Suprapubic skin (tissue), 4 donors: ENCODE results near the gene TAS2R50. TPM values are rescaled to one million over a fixed set of nuclear protein-coding genes. Genes with fewer than 3 reads are reported as not detected.

ENCODE experiments used
- DNase-seq, 2 donors: peaks; one replicate each; pipeline ENCODE4 v3.0.0-alpha.2; 2019; ENCODE audit warnings: low spot score in 2 of 2
- H3K27ac ChIP-seq: fragments of 200-600 bp; sonication (generic); one replicate; pipeline ENCODE4 v1.5.1; 2019
- H3K27me3 ChIP-seq: fragments of 200-600 bp; sonication (generic); one replicate; pipeline ENCODE4 v1.5.1; 2019
- H3K36me3 ChIP-seq: fragments of 200-600 bp; sonication (generic); one replicate; pipeline ENCODE4 v1.5.1; 2019
- H3K4me1 ChIP-seq: fragments of 200-600 bp; sonication (generic); one replicate; pipeline ENCODE4 v1.5.1; 2019
- H3K4me3 ChIP-seq: fragments of 200-600 bp; sonication (generic); one replicate; pipeline ENCODE4 v1.5.1; 2019; ENCODE audit warnings: mild to moderate bottlenecking
- H3K9me3 ChIP-seq: fragments of 200-600 bp; sonication (generic); one replicate; pipeline ENCODE4 v1.5.1; 2019
- EP300 ChIP-seq: sonication (generic); formaldehyde crosslinking; IDR thresholded peaks from one replicate; pipeline ENCODE4 v1.6.1; 2017; ENCODE audit warnings: antibody characterized with exemption
- POLR2A ChIP-seq, 2 donors: fragments of 450-650 bp; IDR thresholded peaks; one replicate each; pipeline ENCODE4 v1.6.1; 2017; ENCODE audit warnings: antibody characterized with exemption in 2 of 2, mild to moderate bottlenecking in 2 of 2, moderate library complexity in 2 of 2
- POLR2AphosphoS5 ChIP-seq, 3 donors: sonication (generic); formaldehyde crosslinking; IDR thresholded peaks; one replicate each; pipeline ENCODE4 v1.6.1; 2017; ENCODE audit warnings: antibody characterized with exemption in 3 of 3
- WGBS: methylation state at CpG from one replicate; pipeline ENCODE4 v1.1.5; 2018; 5-methylcytosine and 5-hydroxymethylcytosine counted together
- total RNA-seq, 4 donors: library from RNA; depleted of rRNA; stranded (reverse); fragments of >200 nt; gene quantifications; one replicate each; pipeline ENCODE4 v1.1.0, GENCODE V29; 2016
- TF ChIP-seq, protein P1 (sequence below), 2 donors: fragments of 200-600 bp in 1 of 2; fragments of 450-650 bp in 1 of 2; sonication (generic) in 1 of 2; IDR thresholded peaks; one replicate each; pipeline ENCODE4 v1.5.1; 2016 to 2019; ENCODE audit warnings: antibody characterized with exemption in 2 of 2, mild to moderate bottlenecking in 1 of 2, moderate library complexity in 1 of 2

The TAS2R50 gene
- total RNA-seq, 4 donors from 2014 or later = 0.89 to 4.8 TPM; not detected in 2

DNA sequence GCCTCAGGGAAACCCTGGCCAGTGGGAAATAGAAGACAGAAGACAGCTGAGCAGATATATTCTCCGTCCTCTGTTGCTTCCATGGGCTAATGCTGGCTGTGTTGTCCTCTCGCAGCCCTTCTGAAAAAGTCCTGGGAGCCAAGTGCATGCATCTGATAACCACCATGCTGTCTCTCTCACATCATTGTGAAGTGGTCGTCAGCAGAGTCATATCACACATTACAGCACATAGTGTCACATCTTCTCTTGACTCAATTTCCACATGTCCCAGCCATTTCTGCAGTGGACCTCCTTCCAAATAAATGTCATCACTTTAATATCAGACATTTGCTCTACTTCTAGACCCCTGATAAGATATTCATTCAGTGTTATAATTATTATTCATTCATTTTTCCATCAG is 7.6 kb upstream of the TAS2R50 start:
- no peaks in the 10 kb centered on the region for H3K9me3 ChIP-seq
- H3K4me1 ChIP-seq = no peaks in the 10 kb centered on the region
- no peaks in the 10 kb centered on the region for H3K36me3 ChIP-seq
- no peak for DNase-seq
- WGBS = 94% methylated on average over 3 of the region's 3 CpGs
- TF ChIP-seq POLR2AphosphoS5 (IDR thresholded peaks at IDR 0.05) (no peak), EP300 (no peak), POLR2A (IDR thresholded peaks at IDR 0.05) (no peak)
- TF ChIP-seq, protein P1, sequence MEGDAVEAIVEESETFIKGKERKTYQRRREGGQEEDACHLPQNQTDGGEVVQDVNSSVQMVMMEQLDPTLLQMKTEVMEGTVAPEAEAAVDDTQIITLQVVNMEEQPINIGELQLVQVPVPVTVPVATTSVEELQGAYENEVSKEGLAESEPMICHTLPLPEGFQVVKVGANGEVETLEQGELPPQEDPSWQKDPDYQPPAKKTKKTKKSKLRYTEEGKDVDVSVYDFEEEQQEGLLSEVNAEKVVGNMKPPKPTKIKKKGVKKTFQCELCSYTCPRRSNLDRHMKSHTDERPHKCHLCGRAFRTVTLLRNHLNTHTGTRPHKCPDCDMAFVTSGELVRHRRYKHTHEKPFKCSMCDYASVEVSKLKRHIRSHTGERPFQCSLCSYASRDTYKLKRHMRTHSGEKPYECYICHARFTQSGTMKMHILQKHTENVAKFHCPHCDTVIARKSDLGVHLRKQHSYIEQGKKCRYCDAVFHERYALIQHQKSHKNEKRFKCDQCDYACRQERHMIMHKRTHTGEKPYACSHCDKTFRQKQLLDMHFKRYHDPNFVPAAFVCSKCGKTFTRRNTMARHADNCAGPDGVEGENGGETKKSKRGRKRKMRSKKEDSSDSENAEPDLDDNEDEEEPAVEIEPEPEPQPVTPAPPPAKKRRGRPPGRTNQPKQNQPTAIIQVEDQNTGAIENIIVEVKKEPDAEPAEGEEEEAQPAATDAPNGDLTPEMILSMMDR (IDR thresholded peaks at IDR 0.05) = no peak
- no peak overlapping the region for H3K27ac ChIP-seq
- no peak overlapping the region for H3K4me3 ChIP-seq
- no peaks in the 10 kb centered on the region for H3K27me3 ChIP-seq

DNA sequence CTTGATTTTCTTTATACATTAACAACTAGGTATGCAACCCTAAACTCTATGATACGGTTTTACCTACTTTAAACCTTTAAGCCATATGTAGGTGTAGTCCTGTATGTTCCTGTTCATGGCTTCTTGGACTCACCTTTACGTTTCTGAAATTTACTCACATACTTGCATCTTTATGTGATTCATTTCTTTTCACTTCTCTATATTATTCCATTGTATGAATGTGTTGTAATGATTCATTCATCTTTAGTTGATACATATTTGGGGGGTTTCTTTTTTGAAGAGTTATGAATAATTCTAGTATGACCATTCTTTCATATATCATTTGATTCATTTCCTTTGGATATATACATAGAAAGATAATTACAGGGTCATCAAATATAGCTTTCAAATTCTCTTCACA is 2.4 kb upstream of the TAS2R50 start:
- no peak for TF ChIP-seq POLR2AphosphoS5 (IDR thresholded peaks at IDR 0.05)
- TF ChIP-seq, protein P1 (IDR thresholded peaks at IDR 0.05) = no peak
- TF ChIP-seq POLR2A (IDR thresholded peaks at IDR 0.05) = no peak
- no peak for TF ChIP-seq EP300
- Histone ChIP-seq H3K4me1 (no peaks in the 10 kb centered on the region), H3K9me3 (no peaks in the 10 kb centered on the region), H3K4me3 (no peak overlapping the region), H3K36me3 (no peaks in the 10 kb centered on the region), H3K27me3 (no peaks in the 10 kb centered on the region), H3K27ac (no peak overlapping the region)
- no peak for DNase-seq
- 94% methylated on average over 2 of the region's 2 CpGs for WGBS

DNA sequence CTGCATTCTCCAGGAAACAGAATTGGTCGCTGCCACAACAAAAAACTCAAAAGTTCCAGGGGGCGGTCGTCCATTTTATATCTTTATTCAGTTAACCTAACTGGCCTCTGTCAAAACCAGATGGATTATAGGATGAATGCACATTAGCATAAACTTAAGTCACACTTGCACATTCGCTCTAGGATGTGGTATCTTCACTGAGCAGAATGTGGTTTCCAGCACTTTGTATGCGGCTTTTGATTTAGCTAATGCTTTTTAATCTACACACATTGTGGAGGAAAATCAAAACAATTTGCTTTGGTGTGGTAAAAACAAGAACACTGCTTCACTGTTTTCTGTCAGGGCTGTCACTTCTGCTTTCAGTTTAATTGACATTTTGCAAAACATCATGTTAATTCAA is 4.5 kb downstream of the TAS2R50 start:
- Histone ChIP-seq H3K27ac (no peak overlapping the region), H3K9me3 (no peaks in the 10 kb centered on the region), H3K27me3 (no peaks in the 10 kb centered on the region), H3K4me1 (peaks cover 4% of the 10 kb centered on the region), H3K4me3 (no peak overlapping the region), H3K36me3 (no peaks in the 10 kb centered on the region)
- no peak for DNase-seq
- WGBS = 82% methylated on average over 5 of the region's 5 CpGs
- TF ChIP-seq POLR2A (IDR thresholded peaks at IDR 0.05) (no peak), POLR2AphosphoS5 (IDR thresholded peaks at IDR 0.05) (no peak), EP300 (no peak)
- TF ChIP-seq, protein P1 (IDR thresholded peaks at IDR 0.05) = no peak

DNA sequence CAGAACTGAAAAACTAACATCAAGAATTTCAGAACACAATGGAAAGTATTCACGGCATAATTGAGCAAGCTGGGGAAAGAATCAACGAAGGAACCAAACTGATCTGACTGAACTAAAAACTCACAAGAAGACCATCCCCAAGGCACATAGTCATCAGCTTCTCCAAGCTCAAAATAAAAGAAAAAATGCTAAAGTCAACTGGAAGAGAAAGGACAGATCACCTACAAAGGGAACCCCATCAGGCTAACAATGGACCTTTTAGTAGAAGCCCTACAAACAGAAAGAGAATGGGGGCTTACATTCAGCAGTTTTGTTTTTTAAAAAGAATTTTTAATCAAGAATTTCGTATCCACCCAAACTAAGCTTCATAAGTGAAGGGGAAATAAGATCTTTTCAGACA is 11.7 kb downstream of the TAS2R50 start:
- TF ChIP-seq EP300 = no peak
- no peak for TF ChIP-seq POLR2A (IDR thresholded peaks at IDR 0.05)
- WGBS = 91% methylated on average over 3 of the region's 3 CpGs
- Histone ChIP-seq H3K4me1 (peaks cover 4% of the 10 kb centered on the region), H3K36me3 (no peaks in the 10 kb centered on the region), H3K27me3 (no peaks in the 10 kb centered on the region), H3K4me3 (no peak overlapping the region), H3K9me3 (no peaks in the 10 kb centered on the region), H3K27ac (no peak overlapping the region)
- DNase-seq = no peak

DNA sequence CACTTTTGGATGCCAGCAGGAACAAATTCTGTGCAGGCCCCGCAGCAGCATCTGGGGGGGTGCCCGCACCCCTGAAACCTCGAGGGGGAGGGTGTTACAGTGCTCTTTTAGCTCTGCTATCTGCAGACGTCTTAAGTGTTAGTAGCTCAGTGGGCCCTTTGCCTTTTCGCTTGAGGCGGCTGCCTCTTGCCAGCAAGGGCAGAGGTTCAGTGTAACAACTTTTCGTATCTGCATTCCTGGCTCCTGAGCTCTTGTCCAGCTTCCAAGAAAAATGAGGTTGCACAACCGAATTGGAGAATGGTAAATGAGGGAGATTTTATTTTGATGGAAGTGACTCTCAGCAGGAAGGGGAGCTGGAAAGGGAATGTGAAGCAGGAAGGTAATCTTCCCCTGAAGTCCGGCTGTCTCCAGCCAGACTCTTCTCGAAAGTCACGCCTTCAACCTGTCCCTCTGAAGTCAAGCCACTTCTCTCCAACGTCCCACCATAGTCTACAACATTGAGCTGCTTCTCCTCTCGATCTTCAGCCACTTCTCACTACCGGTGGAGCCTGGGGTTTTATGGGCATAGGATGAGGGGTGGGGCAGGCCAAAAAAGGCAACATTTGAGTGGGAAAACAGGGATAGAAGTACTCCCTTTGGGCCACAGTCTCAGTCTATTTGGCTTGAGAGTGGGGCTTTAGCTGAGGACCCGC is 17.8 kb downstream of the TAS2R50 start:
- peaks cover 12% of the 10 kb centered on the region for H3K4me1 ChIP-seq
- 41% methylated on average over 13 of the region's 15 CpGs for WGBS
- TF ChIP-seq EP300 (no peak), POLR2A (IDR thresholded peaks at IDR 0.05) (no peak), POLR2AphosphoS5 (IDR thresholded peaks at IDR 0.05) (no peak)
- TF ChIP-seq, protein P1 (IDR thresholded peaks at IDR 0.05) = no peak
- no peaks in the 10 kb centered on the region for H3K27me3 ChIP-seq
- no peaks in the 10 kb centered on the region for H3K9me3 ChIP-seq
- peak; percentile 62 to 67 for DNase-seq
- no peak overlapping the region for H3K4me3 ChIP-seq
- H3K36me3 ChIP-seq = no peaks in the 10 kb centered on the region
- no peak overlapping the region for H3K27ac ChIP-seq
